Type B pancreatic cell (in vitro differentiated cells): ENCODE results near the gene HOXB6. TPM values are rescaled to one million over a fixed set of nuclear protein-coding genes. Genes with fewer than 3 reads are reported as not detected.
A peak's percentile ranks its signal among the peaks of the same experiment; 100 is the strongest.

ENCODE experiments used
- DNase-seq: peaks from one replicate; pipeline ENCODE4 v3.0.0; 2021; ENCODE audit warnings: mixed read lengths; ENCODE audit not compliant: unreplicated experiment; ENCODE audit errors: extremely low spot score
- H3K27ac Mint-ChIP-seq: 2 replicates; pipeline ENCODE4 v1.8.0; 2021; ENCODE audit warnings: mild to moderate bottlenecking, mixed read lengths
- H3K27me3 Mint-ChIP-seq: 2 replicates; pipeline ENCODE4 v1.8.0; 2021; ENCODE audit warnings: mixed read lengths
- H3K36me3 Mint-ChIP-seq: 2 replicates; pipeline ENCODE4 v1.8.0; 2021; ENCODE audit warnings: mixed read lengths
- H3K4me1 Mint-ChIP-seq: one replicate; pipeline ENCODE4 v1.8.0; 2021; ENCODE audit warnings: mixed read lengths; ENCODE audit not compliant: unreplicated experiment
- H3K4me3 Mint-ChIP-seq: 2 replicates; pipeline ENCODE4 v1.8.0; 2021; ENCODE audit warnings: mild to moderate bottlenecking, mixed read lengths
- H3K9me3 Mint-ChIP-seq: 2 replicates; pipeline ENCODE4 v1.8.0; 2021; ENCODE audit warnings: mixed read lengths
- total RNA-seq: library from RNA; stranded (reverse); gene quantifications from 2 replicates; pipeline ENCODE4 v1.2.1, GENCODE V29; 2021; ENCODE audit warnings: low replicate concordance
- TF ChIP-seq, protein P1 (sequence below): fragments of 200-600 bp; sonication (generic); conservative IDR thresholded peaks from 2 replicates; pipeline ENCODE4 v1.5.0; 2021; ENCODE audit warnings: antibody characterized with exemption, mild to moderate bottlenecking

Gene HOXB6
- total RNA-seq, 1 donor from 2014 or later: 20.3 TPM

DNA sequence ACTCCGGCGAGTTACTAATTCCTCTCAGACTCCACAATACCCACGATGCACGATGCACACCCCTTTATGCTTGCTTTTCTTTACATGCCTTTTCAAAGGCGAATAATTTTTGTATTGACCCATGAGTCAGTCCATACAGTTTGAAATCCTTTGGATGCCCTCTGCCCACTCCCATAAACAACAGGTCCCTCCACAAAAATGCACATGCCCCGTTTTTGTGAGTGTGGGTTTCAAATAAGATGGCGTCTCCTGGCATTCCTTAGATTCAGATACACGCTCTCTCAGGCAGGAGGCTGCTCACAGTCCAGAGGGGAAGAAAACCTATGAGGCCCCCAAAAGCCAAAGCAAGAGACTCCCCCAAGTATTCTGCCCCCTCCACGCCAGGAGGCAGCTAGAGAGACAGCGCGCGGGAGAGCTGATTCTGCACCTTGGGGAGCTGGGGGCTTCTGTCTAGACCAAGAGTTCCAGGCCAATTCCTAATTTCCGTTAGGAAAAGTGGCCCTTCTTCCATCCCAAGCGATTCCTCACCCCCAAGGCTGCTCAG is 40.9 kb upstream of the HOXB6 start:
- no peak for DNase-seq
- TF ChIP-seq, protein P1, sequence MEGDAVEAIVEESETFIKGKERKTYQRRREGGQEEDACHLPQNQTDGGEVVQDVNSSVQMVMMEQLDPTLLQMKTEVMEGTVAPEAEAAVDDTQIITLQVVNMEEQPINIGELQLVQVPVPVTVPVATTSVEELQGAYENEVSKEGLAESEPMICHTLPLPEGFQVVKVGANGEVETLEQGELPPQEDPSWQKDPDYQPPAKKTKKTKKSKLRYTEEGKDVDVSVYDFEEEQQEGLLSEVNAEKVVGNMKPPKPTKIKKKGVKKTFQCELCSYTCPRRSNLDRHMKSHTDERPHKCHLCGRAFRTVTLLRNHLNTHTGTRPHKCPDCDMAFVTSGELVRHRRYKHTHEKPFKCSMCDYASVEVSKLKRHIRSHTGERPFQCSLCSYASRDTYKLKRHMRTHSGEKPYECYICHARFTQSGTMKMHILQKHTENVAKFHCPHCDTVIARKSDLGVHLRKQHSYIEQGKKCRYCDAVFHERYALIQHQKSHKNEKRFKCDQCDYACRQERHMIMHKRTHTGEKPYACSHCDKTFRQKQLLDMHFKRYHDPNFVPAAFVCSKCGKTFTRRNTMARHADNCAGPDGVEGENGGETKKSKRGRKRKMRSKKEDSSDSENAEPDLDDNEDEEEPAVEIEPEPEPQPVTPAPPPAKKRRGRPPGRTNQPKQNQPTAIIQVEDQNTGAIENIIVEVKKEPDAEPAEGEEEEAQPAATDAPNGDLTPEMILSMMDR: no peak
- Mint-ChIP-seq H3K27me3 (peaks cover 95% of the 10 kb centered on the region), H3K36me3 (no peaks in the 10 kb centered on the region), H3K4me3 (peak overlapping the region; percentile 61), H3K27ac (no peak overlapping the region), H3K9me3 (no peaks in the 10 kb centered on the region), H3K4me1 (peaks cover 4% of the 10 kb centered on the region)

DNA sequence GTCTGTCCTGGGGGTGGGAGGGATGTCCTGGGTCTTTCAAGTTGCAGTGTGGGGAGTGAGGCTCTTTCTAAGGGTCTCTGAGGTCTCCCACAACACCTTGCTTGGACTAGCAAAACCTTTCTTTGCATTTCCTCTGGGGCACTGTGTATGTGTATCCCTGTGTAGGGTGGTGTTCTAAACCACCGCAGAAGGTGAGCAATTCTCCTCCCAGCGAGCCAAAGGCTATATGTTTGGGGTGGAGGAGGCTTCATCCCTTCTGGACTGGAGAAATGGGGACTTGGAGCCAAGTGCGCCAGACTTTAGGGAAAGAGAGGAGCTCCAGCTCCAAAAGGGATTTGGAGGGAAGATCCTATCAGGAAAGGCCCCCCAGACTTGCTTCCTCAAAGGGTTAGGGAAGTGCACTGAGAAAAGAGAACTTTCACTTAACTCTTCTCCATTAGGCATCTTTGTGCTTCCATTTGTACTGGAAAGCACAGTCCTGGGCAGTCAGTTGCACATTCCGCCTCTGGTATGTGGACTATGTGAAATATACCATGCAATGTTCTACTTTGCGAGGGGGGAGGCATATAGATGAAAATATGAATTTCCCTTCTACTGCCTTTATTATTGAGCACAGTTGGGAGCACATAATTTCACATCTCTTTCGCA is 40.2 kb upstream of the HOXB6 start:
- Mint-ChIP-seq H3K27me3 (peaks cover 96% of the 10 kb centered on the region), H3K36me3 (no peaks in the 10 kb centered on the region), H3K4me1 (peaks cover 4% of the 10 kb centered on the region), H3K4me3 (peak overlapping the region; percentile 1), H3K9me3 (no peaks in the 10 kb centered on the region), H3K27ac (no peak overlapping the region)
- DNase-seq: no peak
- TF ChIP-seq, protein P1: no peak

- H3K4me1 Mint-ChIP-seq: peaks cover 4% of the 10 kb centered on the region
- DNase-seq: no peak
Observed at GRCh38 chr17:48644159-48644558, 39.4 kb upstream of the HOXB6 start.

DNA sequence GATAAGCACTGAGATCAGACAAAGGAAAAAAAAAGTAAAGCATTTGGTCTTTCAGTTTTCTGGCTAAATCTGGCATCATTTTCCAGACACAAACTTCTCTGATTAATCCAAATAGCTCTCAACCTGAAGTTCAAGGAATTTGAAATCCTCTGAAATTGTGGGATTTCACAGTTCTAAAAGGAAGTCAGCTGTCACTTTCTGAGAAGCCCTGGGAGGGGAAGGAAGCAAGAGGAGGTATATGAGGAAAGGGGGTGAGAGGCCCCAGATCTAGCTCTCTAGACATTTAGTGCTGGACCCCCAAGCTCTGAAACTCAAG is 38.9 kb upstream of the HOXB6 start:
- TF ChIP-seq, protein P1: no peak
- Mint-ChIP-seq H3K36me3 (no peaks in the 10 kb centered on the region), H3K4me1 (peaks cover 4% of the 10 kb centered on the region), H3K4me3 (no peak overlapping the region), H3K9me3 (no peaks in the 10 kb centered on the region), H3K27ac (no peak overlapping the region), H3K27me3 (peaks cover 96% of the 10 kb centered on the region)
- DNase-seq: no peak

More at GRCh38 chr17:48644159-48644558, 39.4 kb upstream of the HOXB6 start:
- Mint-ChIP-seq H3K9me3 (no peaks in the 10 kb centered on the region), H3K36me3 (no peaks in the 10 kb centered on the region), H3K4me3 (no peak overlapping the region), H3K27me3 (peaks cover 96% of the 10 kb centered on the region), H3K27ac (no peak overlapping the region)
- TF ChIP-seq, protein P1: no peak

DNA sequence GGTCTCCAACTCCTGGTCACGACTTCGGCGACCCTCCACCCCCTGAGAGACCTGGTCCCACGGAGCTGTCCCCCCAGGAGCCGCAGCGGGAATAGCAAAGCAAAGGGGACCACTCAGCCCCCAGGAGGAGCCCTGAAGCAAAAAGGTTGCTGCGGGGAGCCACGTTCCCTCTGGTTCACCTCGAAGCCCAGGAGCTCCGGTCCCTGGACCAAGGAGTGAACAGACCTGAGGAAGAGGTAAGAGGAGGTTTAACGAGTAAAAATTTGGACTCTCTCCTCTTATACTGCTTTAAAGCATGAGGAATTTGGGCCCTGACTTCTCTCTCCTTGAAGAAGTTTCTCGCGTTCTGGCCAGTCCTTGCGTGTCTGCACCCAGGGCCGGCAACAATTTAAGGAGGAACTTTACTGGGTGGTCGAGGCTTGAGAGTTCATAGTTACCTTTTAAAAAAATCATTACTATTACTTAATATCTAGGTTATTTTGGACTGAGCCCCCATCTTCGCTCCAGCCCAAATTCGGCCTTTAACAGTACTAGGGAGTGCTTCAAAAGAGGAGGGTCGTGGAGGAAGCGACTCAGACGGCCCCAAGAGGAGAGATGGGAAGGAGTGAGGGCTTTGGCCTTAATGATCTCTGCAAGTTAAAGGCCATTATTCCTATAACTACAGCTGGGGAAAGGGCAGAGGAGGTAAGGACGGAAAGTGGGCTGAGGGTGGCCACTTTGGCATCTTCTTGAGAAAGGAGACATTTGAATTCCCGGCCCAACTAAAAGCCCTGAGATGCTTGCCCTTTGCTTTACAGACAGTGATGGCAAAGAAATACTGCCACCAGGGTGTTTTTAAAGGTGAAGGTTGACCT is 38.3 kb upstream of the HOXB6 start:
- DNase-seq: no peak
- TF ChIP-seq, protein P1: no peak
- Mint-ChIP-seq H3K4me1 (peaks cover 4% of the 10 kb centered on the region), H3K36me3 (no peaks in the 10 kb centered on the region), H3K27ac (no peak overlapping the region), H3K27me3 (peaks cover 96% of the 10 kb centered on the region), H3K9me3 (no peaks in the 10 kb centered on the region), H3K4me3 (no peak overlapping the region)
